Left renal cortex interstitium (tissue), 4 donors: ENCODE data around the gene SUPT3H. TPM values are rescaled to one million over a fixed set of nuclear protein-coding genes. Genes with fewer than 3 reads are reported as not detected.
A peak's percentile ranks its signal among the peaks of the same experiment; 100 is the strongest.

Experiments
- DNase-seq, 4 donors: peaks; one replicate each; pipeline ENCODE4 v3.0.0-alpha.2; 2013; ENCODE audit warnings: low read depth in 4 of 4, low spot score in 2 of 4, missing footprints in 1 of 4
- polyA plus RNA-seq, 4 donors: library from polyadenylated mRNA; unstranded; fragments of 120-200 nt; gene quantifications; one replicate each; pipeline ENCODE4 v1.2.1, GENCODE V29; 2013; ENCODE audit not compliant: insufficient read length in 4 of 4

Gene SUPT3H
- polyA plus RNA-seq, 4 donors = 18.8 to 24.9 (median 22.4) TPM

- no peak for DNase-seq
Observed at GRCh38 chr6:45394586-45395095, 16.9 kb upstream of the SUPT3H start.

- DNase-seq = no peak
Observed at GRCh38 chr6:45388328-45388727, 10.6 kb upstream of the SUPT3H start.

- DNase-seq = no peak
Observed at GRCh38 chr6:45387236-45387635, 9.5 kb upstream of the SUPT3H start.

- no peak for DNase-seq
Observed at GRCh38 chr6:45386501-45386900, 8.8 kb upstream of the SUPT3H start.

- DNase-seq = no peak
Observed at GRCh38 chr6:45382391-45382790, 4.7 kb upstream of the SUPT3H start.

GRCh38 chr6:45378334-45378926 is 696 bp upstream of the SUPT3H start:
- peak in 2 of 4 donors; percentile 65 to 75 for DNase-seq

- DNase-seq = peak in 2 of 4 donors; percentile 27 to 52
Observed at GRCh38 chr6:45377043-45377553, 636 bp downstream of the SUPT3H start.

- DNase-seq = no peak
Observed at GRCh38 chr6:45376310-45377042, 1.3 kb downstream of the SUPT3H start.

GRCh38 chr6:45375449-45375848 is 2.3 kb downstream of the SUPT3H start:
- DNase-seq = no peak

- no peak for DNase-seq
Observed at GRCh38 chr6:45371924-45372573, 5.7 kb downstream of the SUPT3H start.

GRCh38 chr6:45369870-45370269 is 7.9 kb downstream of the SUPT3H start:
- DNase-seq = no peak

GRCh38 chr6:45367999-45368398 is 9.7 kb downstream of the SUPT3H start:
- DNase-seq = no peak

GRCh38 chr6:45366534-45366933 is 11.2 kb downstream of the SUPT3H start:
- no peak for DNase-seq

GRCh38 chr6:45365036-45365435 is 12.7 kb downstream of the SUPT3H start:
- DNase-seq = no peak

GRCh38 chr6:45364466-45364865 is 13.3 kb downstream of the SUPT3H start:
- no peak for DNase-seq

GRCh38 chr6:45353654-45354053 is 24.1 kb downstream of the SUPT3H start:
- no peak for DNase-seq

- DNase-seq = no peak
Observed at GRCh38 chr6:45351667-45352066, 26.1 kb downstream of the SUPT3H start.

- DNase-seq = no peak
Observed at GRCh38 chr6:45351076-45351475, 26.7 kb downstream of the SUPT3H start.

GRCh38 chr6:45350186-45350710 is 27.5 kb downstream of the SUPT3H start:
- DNase-seq = no peak

GRCh38 chr6:45344900-45345299 is 32.8 kb downstream of the SUPT3H start:
- no peak for DNase-seq

GRCh38 chr6:45328523-45328922 is 49.2 kb downstream of the SUPT3H start:
- DNase-seq = no peak
